NCI-H526 (cell line): ENCODE data around the gene DHH.

ENCODE experiments used
- DNase-seq, 2 experiments: peaks; one replicate each; lab custom pipeline; 2025; lab: John Stamatoyannopoulos, UW

The DHH gene

DNA sequence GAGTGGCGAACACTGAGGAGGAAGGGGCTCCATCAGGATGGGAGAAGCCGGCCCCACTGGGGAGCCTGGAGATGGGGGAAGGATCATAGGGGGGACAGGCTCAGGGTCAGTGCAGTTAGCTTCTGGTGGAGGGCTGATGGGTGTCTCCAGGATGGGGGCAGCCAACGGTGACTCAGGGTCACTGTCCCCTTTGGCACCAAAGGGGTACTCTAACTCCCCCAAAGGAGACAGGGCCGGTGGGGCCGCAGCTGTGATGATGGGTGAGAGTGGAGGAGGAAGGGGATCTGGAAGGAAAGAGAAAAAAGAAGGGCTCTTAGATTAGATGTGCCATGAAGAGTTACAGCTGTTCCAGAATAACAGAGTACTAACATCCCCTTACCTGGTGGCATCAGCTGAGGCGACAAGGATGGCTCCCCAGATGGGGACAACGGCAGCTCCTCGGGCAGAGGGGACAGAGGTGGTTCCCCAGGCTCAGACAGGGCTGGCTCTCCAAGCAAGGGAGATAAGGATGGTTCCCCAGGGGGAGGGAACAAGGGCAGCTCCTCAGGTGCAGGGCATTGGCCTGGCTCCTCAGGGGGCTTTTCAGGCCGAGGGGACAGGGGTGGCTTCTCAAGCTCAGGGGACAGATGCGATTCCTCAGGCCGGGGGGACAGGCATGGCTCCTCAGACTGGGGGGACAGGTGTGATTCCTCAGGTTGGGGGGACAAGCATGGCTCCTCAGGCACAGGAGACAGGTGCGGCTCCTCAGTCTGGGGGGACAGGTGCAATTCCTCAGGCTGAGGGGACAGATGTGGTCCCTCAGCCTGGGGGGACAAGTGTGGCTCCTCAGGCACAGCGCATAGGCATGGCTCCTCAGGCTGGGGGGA, 43.9 kb downstream of the DHH start:
- no peak for DNase-seq

DNA sequence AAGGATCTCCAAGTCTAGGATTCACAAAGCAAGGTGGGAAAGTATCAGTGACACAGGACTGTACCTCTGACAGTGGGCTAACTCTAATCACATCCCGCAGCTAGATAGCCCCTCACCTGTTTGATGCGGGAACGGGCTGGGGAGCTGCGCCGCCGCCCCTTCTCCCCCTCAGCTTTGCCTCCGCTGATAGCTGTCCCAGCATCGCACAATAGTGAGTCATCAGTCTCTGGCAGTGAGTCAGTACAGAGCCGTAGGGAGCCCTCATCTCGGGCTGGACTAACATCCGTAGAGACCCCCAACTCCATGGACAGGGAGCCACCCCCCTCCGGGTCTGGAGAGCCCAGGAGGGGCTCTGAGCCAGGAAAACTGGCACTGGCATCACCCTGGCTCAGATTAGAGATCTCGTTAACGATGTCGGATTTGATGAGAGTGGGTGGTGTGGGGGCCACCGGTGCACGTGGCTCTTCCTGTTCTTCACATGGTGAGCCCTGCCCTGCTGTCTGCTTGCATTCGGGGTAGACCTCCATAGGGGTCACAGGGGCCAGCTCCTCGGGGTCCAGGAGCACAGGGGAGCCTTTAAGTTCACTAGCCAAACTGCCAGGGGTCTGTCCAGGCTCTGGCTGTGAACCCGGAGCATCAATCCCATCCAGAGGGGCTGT, 44.9 kb downstream of the DHH start:
- no peak for DNase-seq

DNA sequence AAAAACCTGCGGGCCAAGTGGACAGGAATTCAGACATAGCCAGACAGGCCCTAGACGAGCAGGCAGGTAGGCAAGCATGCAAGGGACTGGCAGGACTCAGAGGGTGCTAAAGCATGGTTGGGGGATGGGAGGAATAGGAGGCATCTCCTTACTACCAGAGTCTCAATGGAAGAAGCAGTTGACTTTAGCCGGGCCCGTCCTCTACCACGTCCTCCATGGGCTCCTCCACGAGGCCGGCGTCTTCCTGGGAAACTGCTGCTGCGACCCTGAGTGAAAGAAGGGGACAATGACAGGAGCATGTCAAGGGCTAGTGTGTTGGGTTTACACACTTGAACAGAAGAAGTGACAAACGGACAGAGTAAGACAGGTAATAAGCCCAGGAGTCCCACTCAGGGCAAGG, 45.6 kb downstream of the DHH start:
- no peak for DNase-seq

DNA sequence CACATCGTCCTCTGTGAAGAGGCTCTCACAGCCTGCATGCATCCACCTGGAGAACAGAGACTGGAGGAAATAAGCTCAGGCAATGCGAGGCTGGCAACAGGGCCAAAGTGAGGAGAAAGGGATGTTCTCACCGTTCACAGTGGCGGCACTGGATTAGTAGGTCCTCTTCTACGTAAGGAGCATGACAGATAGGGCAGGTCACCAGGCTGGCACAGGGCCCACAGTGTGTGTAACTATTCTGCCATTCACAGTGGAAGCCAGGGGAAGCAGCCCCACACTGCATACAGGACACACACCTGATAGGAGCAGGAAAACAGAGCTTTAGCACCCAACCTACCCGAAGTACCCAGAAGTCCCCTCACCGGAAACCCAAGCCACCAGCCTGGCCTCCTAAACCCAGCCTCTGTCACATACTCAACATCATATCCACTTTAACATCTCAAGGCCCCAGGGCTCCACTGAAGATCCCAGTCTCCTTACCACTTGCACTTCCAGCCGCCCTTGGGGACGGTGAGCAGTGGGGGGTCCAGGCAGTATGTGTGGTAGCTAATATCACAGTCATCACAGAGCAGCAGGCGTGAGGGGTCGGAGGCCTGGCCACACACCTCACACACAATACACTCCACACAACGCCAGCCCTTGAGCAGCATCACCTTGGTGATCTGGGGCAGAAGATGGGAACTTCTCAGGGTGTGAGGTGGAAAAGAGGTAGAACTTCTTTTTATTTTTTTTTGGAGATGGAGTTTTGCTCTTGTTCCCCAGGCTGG, 48.3 kb downstream of the DHH start:
- DNase-seq: no peak

DNA sequence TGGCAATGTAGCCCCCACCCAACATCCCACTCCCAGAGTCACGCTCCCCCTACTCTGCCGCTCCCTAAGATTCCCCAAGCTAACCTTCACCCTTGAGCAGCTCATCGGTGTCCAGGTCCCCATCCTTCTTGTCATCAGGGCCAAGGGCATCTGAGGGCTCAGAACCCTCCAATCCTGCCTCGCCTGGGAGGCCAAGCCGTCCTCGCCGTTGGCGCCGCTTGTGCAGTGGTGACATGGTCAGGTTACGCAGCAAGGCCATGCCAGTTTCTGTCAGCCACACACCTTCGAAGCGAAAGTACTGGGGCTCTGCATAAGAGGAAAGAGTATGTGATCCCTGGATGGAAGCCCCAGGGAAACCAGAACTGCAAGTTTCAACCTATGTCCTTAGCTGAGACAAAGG, 49.9 kb downstream of the DHH start:
- no peak for DNase-seq

DNA sequence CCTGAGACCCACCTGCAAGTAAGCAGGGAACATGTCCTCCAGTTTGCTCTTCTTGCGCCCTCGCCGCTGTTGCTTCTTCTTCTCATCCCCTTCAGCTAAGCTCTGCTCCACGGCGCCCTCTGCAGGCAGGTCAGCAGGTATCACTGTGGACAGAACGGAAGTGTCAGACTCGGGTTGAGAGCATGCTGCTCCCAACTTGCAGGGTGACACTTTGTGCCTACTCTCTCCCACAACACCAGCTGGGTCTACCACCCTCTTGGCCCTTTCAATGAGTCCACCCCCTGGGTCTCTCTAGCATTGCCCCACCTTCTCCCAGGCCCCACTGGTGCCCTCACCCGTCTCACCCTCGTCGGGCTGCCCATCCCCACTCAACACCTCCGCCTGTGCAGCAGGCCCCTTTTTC, 50.7 kb downstream of the DHH start:
- peak in 1 of 2 experiments; percentile 67 for DNase-seq

DNA sequence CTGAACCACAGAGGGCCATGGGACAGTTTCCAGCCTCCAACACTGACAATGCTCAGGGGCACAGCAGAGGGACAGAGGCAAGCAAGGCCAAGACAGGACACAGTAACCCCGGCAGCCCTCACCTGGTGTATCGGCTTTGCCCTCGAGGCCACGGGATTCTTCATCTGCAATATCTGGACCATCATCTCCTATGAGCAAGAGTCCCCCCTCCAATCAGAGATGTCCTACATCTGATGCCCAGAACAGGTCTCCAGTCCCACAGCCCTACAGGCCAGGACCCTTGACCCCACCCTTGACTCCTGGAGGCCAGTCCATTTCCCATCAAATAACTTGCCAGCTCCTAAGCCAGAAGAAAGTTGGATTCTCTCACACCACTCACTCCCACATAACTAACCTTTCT, 51.4 kb downstream of the DHH start:
- DNase-seq: no peak

DNA sequence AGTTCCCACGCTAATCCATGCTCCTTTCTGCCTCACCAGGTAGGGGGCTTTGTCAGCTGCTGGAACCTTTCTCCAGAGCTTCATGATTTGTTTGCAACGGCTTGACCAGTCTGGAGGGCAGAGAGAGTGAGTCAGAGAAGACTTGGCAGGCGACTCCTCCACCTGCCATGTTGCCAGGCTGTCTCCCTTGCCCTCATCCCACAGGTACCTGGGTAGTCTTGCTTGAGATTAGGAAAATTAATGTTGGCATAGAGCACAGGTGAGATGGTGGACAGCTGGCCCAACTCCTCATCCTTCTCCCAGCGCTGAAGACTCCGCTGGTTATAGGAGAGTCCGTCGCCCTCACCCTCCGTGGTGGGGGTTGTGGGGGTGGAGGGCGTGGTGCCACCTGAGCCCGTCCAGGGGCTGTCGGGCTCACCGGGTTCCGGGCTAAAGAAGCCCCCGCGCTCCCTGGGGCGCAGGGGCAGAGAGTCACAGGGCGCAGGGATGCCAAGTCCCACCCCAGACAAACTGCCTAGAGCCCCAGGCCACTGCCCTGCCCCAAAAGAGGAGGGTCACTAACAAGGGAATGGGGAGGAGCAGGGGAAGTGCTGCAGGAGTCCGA, 52.6 kb downstream of the DHH start:
- no peak for DNase-seq

DNA sequence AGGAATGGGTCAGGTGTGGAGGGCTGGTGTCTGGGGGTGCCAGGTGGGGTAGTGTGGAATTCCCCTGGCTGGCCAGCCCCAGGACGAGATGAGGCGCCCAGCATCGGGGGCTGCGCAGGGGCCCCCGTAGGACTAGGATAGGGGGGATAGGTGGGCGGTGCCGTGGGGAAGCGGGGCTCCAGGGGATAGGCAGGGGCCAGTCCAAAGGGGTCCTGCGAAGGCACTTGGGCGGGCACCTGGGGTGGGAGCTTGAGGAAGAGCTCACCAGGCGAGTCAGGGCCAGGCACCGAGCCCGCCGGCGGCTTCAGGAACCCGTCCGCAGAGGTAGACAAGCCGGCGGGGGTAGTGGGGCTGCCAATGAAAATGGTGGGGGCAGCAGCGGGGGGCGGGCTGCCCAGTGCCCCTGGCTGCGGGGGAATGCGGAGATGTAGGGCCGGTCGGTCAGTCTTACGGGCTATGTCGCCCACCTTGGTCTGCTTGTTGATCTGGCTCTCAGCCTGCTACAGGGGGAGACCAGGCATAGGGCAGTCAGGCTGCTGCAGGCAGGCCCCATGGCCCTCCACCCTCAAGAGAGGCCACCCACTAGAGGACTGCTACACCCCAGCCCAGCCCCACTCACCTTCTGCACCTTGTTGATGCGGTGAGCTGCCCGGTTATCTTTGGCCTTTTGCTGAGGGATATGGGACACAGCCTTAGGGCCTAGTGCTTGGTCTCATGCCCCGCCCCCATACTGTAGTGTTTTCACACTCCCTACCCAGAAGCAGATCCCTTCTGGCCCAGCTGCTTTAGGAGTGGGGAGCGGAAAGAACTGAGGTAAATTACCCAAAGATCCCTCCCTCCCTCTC, 53.3 kb downstream of the DHH start:
- no peak for DNase-seq

DNA sequence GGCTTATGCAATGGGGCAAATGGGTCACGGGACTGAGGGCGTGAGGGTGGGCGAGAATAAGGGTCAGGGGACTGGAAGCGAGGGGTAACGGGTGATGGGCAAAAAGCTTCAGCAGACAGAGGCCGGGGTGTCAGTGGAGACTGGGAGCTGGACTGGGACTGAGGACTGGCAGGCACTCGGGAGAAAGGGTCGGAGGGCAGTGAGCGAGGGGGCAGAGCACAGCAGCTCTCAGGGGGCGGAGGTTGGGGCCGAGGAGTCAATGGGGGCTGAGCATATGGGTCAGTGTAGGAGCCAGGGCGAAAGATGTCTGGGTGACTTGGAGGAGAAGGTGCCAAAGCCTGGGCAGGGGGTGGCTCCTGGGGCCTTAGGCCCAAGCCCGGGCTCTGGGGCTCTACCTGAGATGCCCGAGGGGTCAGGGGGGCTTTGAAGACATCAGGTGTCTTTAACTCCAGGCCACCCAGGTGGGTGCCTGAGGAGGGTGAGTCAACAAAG, 54.2 kb downstream of the DHH start:
- DNase-seq: no peak

DNA sequence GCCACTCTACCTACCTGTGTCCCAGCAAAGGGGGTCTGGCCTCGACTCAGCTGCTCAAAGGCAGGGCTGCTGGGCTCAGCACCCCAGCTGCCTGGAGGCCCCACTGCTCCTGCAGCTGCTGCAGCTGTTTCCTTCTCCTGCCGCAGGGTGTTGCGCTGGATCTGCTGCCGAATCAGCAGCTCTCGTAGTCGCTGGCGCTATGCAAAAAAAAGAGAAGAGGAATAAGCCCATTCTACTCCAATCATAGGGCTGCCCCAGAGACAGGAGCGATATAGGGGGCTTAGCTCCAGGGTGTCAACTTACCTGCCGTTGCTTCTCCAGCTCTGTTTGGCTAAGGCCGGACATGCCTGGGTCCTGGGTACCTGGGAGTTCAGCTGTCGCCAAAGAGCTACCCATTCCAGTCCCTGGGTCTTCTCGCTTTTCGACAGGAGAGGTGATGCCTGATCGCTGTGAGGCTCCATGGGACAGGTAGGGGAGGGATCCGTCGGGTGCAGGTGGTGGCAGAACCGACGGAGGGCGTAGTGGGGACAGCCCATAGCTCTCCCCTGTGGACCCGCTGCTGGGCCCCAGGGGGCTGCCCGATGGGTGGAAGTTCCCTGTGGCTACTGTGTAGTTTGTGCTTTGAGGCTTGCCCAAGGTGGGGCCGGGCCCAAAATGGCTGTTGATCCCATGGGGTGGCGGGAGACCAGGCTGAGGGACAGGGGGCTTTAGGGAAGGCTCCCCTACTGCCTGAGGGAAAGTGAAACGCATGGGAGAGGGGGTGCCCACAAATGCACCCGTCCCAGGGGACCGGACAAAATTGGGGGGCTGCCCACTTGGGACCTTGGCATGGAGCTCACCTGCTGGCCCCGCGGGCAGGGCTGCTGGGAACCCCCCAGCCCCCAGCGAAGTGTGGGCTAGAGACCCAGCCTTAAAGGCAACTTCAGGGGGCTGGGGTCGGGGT, 54.9 kb downstream of the DHH start:
- no peak for DNase-seq

DNA sequence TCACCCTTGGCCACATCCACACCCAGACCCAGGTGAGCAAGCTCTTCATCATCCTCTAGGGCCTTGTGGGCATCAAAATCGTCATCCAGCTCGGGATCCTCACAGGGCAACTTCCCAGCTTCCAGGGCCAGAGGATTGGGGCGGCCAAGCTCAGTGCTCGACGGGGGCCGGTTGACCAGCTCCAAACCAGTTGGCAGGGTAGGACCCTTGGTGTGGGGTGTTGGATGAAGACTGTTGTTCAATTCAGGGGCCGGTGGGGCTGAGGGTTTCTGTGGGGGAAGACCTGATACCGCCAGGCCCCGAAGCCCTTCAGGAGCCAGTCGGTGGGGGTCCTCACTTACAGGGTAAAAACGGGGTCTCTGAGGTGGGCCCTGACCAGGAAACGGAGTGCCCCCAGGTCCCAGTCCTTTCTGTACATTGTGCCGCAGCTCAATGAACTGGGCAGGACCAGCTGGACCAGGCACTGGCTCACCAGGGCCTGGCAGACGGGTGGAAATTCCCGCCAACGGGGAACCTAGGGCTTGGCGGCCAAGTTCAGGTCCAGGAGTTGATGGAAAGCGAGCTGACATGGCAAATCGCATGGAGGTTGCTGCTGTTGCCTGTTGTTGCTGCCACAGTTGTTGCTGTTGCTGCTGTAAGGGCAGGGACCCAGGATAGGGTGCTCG, 56.2 kb downstream of the DHH start:
- DNase-seq: no peak

DNA sequence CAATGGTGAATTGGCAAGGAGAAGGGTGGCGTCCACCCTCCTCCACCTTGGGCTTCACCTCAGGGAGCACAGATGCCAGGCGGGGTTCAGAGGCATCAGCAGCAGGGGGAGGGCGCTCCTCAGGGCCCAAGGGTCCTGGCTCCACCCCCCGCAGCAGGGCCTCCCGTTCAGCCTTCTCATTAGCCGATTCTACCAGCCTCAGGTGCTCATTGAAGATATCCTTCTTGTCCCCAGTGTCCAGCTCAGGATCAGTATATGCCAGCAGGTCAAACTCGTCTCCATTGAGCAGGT, 56.7 kb downstream of the DHH start:
- no peak for DNase-seq

DNA sequence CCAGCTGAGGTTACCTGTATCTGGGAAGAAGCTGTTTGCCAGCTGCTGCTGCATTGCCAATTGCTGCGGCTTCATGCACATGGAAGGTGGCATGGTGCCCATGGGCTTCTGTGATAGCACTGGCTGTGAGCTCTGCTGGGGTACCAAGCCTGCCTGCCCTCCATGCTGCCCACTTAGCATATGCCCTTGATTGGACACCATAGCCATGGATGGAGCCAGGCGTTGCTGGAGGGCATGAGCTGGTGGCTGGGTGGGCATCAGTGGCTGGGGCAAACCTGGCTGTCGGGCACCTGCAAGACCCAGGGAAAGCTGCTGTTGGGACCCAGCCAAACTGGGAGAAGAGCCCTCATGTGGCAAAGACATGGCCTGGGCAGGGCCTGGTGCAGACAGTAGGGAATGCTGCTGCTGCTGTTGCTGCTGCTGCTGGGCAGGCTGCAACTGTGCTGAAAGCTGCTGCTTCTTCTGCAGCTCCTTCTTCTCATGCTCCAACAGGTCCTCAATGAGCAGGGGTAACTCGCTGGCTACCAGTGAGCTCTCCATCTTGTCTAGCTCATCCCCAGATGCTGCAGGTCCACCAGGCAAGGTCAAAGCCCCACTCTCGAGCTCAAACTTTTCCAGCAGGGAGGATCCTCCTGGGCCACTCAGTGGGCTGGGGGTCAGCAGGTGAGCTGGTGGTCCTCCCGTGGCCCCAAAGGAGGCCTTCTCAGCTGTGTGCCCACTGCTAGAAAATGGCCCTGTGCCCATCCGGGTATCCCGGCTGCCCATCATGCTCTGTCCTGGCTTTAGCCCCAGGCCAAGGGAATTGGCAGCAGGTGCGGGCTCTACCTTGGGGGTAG, 57.3 kb downstream of the DHH start:
- no peak for DNase-seq
